Activated CD8-positive, alpha-beta memory T cell treated with anti-CD3 and anti-CD28 coated beads, Interleukin-2, amount 50 U/mL, for 1 hour (primary cell): Measurements from ENCODE around the gene CLEC4A.
A peak's percentile ranks its signal among the peaks of the same experiment; 100 is the strongest.
"Not testable (repeated sequence)": the region's sequence is repeated elsewhere in the genome, so short reads cannot be mapped to it uniquely, and the experiment has no call there.

Source experiments
- DNase-seq: peaks from one replicate; pipeline ENCODE4 v3.0.0-alpha.2; 2020; ENCODE audit errors: extremely low read depth

CLEC4A gene

DNA sequence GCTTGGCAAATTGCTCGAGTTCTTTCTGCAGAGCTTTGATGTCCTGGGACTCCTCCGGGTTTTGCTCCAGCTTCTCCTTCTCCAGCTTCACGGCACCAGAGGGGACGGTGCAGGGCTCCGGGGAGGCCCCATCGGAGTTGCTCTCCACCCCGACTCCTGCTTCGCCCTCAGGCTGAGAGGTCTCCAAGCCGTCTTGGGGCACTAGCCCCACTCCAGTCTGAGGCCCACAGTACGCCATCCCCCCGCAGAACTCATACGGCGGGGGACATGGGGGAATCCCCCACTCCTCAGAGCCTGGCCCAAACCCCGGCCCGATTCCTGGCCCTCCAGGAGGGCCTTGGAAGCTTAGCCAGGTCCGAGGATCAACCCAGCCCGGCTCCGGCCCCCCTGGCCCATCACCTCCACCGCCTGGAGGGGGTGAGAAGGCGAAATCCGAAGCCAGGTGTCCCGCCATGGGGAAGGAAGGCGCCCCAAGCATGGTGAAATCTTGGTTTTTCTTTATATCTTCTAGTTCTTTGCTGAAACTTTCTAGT is 11.0 kb downstream of the CLEC4A start:
- not testable (repeated sequence) for DNase-seq

DNA sequence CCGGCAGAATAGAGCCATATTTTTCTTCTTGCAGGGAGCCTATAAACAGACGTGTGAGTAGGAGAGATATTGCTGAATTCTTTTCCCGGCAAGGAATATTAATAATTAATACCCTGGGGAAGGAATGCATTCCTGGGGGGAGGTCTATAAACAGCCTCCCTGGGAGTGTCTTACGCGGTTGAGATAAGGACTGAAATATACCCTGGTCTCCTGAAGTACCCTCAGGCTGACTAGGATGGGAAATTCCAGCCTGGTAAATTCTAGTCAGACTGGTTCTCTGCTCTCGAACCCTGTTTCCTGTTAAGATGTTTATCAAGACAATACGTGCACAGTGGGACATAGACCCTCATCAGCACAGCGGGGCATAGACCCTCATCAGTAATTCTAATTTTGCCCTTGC is 18.2 kb downstream of the CLEC4A start:
- not testable (repeated sequence) for DNase-seq

DNA sequence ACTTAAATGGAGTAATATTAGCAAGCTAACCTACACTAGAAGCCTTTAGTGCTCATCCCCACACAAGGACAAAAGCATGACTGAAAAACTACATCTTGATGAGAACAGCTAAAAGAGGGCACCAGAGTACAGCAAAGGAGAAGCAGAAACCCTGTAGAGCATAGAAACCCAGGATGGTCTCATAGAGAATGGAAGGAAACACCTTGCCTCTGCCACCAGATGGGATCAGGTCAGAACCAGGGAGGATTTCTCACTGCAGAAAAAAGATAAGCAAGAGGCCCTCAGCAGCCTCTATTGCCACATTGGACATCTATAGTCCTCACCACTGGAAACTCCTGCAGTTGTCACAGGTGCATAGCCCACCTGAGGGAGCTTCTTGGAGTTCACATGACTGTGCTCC is 19.8 kb downstream of the CLEC4A start:
- DNase-seq, result no peak

DNA sequence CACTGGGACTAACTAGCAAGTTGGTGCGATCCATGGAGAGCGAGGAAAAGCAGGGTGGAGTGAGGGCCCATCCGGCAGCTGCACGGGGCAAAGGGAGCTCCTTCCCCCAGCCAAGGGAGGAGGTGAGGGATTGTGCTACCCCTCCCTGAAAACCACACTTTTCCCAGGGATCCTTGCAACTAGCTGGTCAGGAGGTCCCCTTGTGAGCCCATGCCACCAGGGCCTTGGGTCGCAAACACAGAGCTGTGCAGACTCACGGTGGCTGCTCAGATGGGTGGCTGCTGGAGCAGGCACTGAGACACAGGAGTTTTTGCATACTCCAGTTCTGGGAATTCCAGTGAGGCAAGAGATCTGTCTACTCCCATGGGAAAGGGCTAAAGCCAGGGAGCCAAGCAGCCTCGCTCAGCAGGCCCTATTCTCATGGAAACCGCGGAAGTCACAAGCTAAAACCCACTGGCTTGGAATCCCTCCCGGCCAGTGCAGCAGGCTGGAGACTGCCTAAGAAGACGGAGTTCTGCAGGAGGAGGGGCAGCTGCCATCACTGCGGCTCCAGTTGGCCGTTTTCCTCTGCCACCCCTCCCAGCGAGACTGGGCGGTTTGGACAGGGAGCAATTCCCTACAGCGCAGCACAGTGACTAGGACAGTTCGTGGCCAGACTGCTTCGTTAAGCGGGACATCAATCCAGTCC is 22.5 kb downstream of the CLEC4A start:
- DNase-seq, result no peak

DNA sequence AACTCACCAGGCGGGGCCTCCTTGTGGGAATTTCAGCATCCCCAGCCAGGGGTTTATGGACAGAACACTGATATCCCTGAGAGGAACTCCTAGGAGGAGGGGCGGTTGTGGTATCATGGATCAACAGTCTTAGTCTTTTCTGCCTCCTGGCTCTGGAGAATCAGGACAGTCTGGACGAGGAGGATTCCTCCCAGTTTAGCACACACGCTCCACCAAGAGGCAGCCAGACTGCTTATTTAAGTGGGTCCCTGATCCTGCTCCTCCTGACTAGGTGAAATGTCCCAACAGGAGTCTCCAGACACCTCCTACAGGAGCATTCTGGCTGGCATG is 23.0 kb downstream of the CLEC4A start:
- no peak for DNase-seq

DNA sequence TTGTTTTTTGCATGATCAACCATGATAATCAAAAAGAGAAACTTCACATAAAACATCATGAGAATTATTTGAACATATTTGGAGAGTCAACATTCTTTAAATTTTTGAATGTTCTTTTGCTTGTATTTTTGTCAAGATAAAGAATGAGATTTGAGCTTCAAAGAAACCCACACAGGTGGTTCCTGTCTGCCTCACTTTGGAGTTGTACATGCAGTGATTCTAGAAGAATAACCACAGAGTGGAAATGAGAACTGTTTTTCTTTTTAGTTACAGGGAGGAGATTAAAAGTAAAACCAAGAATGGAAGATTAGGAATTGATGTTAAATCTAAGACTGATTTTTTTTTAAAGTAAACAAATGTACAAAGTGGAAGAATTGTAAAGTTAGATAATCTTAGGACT is 31.1 kb downstream of the CLEC4A start:
- no peak for DNase-seq

DNA sequence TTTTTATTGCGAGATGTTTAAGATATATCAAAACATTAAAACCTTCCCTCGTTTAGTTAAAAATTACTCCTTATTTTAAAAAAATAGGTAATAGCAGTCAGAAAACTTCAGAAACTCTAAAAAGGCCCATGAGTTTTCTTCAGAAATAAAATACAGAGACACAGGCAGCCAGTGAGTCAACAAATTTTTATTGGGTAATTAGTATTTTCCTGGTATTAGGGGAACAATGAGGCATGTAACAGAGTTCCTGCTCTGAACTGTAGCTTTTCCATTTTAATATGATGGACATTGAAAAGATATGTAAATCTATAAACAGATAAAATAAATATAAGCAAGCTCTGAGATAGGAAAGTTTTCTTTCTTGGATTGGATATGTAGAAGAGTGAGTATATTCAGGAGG is 33.0 kb downstream of the CLEC4A start:
- DNase-seq, result no peak

DNA sequence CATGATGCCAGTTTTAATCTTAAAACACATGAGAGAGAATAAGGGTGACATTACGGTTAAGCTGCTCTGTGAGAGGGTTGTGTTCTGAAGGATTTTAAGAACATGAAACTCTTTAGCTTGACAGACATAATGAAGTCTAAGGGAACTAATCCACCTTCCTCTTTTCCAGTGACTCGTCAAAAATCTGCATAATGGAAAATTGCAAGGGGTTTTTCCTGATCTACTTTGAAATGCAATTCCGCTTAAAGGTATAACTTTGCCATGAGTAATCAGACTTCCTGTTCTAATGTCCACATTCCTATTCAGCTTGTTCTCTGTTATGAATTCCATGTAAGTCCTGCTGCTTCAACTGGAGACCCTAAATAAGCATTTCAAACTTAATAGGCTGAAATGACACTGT is 33.4 kb downstream of the CLEC4A start, which contains the start of gene ZNF705A:
TSS of gene ZNF705A (plus strand) at position 171 of the 400 bp plus-strand sequence. CDS start 15,611 bp downstream, outside the sequence.
- DNase-seq, result no peak

DNA sequence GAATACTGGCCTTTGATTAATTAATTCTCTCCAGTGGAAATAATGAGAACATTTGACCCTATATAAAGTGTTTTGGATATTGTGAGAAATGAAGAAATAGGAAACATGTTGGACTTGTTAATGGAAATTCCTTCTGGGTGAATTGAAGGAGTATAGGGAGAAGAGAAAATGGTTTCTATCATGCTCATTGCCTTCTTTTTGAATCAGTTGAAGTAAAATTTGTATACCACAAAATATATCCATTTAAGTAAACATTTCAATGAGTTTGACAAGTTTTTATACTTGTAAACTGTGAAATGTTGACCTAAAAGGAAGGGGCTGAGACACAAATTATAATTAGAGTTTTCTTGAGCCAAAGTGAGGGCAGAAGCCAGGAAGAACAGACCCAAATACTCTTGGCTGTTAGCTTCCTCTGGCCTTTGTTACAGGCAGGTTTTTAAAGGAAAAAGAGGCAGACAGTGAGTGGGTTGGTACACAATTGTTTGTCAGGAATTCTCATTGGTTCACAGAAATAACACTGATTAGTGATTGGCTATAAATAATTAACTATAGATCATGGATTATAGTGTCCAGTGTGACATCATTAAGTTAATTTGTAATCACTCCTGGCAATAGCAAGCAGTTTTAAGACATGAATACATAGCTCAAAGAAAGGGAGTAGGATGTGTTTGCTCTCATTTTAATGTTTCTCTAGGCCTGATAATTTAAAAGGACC is 34.2 kb downstream of the CLEC4A start:
- no peak for DNase-seq

DNA sequence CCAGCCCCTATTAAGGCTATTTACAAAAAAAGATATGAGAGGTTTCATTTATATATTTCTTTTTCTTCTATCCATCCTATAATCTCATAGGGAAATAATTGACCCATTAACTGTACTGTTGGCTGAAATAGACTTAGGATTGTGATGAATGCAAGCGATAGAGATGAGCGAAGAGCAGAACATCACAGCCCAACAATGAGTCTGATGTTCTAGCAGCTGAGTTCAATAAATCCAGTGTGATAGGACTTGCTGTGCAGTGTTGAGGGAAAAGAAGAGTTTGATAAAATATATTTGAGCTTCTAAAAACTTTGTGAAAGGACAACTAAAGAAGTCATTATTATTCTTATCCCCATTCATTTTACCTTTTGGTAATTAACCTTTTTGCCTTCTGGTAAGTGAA is 49.5 kb downstream of the CLEC4A start:
- DNase-seq, result not testable (repeated sequence)

DNA sequence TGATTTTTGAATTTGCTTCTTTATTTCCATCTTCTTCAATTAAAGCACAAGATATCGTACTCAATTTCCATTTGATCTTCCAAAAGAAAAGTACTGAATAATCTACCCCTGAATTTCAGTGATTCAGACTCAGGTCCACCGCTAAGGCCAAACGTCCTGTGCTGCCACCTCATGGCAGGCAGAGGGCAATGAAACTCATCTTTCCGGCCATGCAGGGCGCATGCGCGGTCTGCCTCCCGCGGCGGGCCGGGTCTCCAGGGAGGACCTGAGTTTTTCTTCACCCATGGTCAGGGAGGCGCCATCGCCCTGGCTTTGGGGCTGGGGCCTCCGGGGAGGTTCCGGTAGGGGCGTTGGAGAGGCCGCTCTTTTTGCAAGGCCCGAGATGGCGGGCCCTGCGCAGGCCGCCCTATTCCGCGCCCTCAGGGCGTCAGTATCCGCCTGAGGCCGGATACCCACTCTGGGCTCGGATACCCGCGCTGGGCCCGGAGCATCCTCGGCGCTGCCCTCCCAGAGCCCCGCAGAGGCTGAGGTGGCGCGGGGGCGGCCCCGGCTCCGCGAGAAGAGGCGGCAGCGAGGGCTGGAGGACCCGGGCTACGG is 56.7 kb downstream of the CLEC4A start:
- DNase-seq, result peak; percentile 51

DNA sequence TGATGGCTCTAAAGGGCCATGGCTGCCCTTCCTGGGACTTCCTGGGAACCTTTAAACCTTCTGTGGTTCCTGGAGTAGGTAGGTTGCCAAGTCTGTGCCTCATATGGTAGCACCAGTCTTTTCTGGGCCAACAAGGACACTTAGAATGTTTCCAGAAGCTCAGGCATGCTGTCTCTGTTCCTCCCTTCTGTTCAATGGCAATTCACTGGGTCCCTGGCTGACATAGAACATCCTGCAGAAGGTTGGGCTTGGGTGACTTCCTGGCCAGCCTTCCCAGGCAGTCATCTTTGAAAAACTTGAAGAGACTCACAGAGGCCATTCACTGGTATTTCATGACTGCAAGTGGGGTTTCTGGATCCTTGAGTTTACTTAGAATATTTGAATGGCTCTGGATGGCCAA is 57.9 kb downstream of the CLEC4A start:
- DNase-seq, result not testable (repeated sequence)

DNA sequence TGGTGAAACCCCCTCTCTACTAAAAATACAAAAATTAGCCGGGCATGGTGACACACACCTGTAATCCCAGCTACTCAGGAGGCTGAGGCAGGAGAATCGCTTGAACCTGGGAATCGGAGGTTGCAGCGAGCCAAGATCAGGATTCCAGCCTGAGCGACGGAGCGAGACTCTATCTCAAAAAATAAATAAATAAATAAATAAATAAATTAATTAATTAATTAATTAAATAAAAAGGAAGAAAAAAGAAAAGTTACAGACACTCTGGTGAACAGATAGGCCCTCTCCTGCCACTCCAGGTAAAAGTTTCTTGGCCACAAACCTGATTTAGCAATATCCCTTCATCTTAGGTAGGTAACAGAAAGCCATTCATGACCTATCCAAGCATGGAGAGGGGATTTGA is 59.5 kb downstream of the CLEC4A start:
- DNase-seq, result not testable (repeated sequence)

DNA sequence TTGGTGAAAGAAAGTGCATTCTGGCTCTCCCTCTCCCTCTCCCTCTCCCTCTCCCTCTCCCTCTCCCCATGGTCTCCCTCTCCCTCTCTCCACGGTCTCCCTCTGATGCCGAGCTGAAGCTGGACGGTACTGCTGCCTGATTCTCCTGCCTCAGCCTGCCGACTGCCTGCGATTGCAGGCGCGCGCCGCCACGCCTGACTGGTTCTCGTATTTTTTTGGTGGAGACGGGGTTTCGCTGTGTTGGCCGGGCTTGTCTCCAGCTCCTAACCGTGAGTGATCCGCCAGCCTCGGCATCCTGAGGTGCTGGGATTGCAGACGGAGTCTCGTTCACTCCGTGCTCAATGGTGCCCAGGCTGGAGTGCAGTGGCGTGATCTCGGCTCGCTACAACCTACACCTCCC is 59.9 kb downstream of the CLEC4A start:
- not testable (repeated sequence) for DNase-seq

DNA sequence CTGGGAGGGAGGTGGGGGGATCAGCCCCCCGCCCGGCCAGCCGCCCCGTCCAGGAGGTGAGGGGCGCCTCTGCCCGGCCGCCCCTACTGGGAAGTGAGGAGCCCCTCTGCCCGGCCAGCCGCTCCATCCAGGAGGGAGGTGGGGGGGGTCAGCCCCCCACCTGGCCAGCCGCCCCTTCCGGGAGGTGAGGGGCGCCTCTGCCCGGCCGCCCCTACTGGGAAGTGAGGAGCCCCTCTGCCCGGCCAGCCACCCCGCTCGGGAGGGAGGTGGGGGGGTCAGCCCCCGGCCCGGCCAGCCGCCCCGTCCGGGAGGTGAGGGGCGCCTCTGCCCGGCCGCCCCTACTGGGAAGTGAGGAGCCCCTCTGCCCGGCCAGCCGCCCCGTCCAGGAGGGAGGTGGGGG is 60.8 kb downstream of the CLEC4A start:
- DNase-seq, result not testable (repeated sequence)

DNA sequence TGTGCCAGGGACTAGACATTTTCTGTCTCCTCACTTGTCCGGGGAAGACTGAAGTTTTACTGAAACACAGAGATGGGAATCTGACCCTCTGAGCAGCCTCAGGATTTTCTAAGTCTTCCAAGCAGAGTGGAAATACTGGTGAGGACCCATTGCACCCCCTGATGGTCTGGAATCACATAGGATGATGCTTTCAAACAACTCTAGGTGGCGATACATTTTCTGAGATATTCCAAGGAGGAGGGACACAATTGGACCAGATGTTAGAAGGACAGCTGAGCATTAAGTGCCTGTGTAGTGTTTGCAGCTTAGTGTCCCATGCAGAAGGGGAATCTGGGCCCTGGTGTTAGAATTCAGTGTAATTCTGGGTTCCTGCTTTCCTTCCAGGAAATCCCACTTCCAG is 64.7 kb downstream of the CLEC4A start:
- DNase-seq, result not testable (repeated sequence)
